Measurements from ENCODE around the gene KLF9.

KLF9 gene

DNA sequence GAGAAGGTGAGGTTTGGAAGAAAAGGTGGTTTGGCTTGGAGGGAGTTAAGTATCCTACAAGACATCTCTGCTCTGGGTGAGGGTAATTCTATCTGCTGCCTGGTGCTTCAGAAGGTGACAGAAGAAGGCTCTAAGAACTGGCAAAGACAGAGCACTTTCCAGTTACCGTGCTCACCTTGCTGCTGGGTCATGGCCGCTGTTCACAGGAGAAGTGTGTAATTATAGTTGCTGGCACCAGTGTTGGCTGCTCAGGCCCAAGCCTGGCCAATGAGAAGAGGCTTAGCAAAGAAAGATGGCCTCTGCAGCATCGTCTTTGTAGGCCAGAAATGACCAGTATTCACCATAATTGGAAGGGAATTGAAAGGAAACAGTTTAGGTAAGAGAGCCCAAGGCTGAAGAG is 37.9 kb upstream of the KLF9 start:
- no peaks in the 10 kb centered on the region for H3K9me3 ChIP-seq (ENCODE audit: control insufficient read depth, insufficient read depth, low read depth, low read length)
- no peaks in the 10 kb centered on the region for H3K36me3 ChIP-seq (ENCODE audit: control insufficient read depth in 2 of 2, insufficient read depth in 1 of 2, low read length in 2 of 2)
- ChIA-PET POLR2A (no interaction called here), CTCF (interaction anchor here (1.1 kb wide), 1 partner anchor 32 kb away, joined by 3 read pairs; no protein-coding TSS in a partner anchor)
- no peak for TF ChIP-seq ZNF768 (tag by site-specific recombination; IDR thresholded peaks at IDR 0.05)
- TF ChIP-seq ZNF548 (tag by site-specific recombination; IDR thresholded peaks at IDR 0.05), result no peak
- no peak for TF ChIP-seq ZNF701 (tag by site-specific recombination; IDR thresholded peaks at IDR 0.05)
- no peak for TF ChIP-seq ZNF777 (tag by site-specific recombination; IDR thresholded peaks at IDR 0.05; ENCODE audit: borderline replicate concordance)
- TF ChIP-seq, protein P1, sequence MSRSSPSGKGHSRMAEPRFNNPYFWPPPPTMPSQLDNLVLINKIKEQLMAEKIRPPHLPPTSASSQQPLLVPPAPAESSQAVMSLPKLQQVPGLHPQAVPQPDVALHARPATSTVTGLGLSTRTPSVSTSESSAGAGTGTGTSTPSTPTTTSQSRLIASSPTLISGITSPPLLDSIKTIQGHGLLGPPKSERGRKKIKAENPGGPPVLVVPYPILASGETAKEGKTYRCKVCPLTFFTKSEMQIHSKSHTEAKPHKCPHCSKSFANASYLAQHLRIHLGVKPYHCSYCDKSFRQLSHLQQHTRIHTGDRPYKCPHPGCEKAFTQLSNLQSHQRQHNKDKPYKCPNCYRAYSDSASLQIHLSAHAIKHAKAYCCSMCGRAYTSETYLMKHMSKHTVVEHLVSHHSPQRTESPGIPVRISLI (tag by site-specific recombination; IDR thresholded peaks at IDR 0.05), result no peak
- TF ChIP-seq, protein P2, sequence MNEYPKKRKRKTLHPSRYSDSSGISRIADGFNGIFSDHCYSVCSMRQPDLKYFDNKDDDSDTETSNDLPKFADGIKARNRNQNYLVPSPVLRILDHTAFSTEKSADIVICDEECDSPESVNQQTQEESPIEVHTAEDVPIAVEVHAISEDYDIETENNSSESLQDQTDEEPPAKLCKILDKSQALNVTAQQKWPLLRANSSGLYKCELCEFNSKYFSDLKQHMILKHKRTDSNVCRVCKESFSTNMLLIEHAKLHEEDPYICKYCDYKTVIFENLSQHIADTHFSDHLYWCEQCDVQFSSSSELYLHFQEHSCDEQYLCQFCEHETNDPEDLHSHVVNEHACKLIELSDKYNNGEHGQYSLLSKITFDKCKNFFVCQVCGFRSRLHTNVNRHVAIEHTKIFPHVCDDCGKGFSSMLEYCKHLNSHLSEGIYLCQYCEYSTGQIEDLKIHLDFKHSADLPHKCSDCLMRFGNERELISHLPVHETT (tag by site-specific recombination; IDR thresholded peaks at IDR 0.05), result no peak
- TF ChIP-seq ZNF10 (tag by site-specific recombination; IDR thresholded peaks at IDR 0.05), result no peak
- TF ChIP-seq ZNF16 (tag by site-specific recombination; IDR thresholded peaks at IDR 0.05; ENCODE audit: low read depth), result no peak
- no peak for TF ChIP-seq AEBP2 (tag by site-specific recombination; IDR thresholded peaks at IDR 0.05; ENCODE audit: borderline replicate concordance)
- TF ChIP-seq RBAK (tag by site-specific recombination; IDR thresholded peaks at IDR 0.05), result no peak
- TF ChIP-seq ZNF473 (tag by site-specific recombination; IDR thresholded peaks at IDR 0.05), result no peak
- no peak for TF ChIP-seq ZNF140 (tag by site-specific recombination; IDR thresholded peaks at IDR 0.05)
- no peak for TF ChIP-seq ZNF302 (tag by site-specific recombination; IDR thresholded peaks at IDR 0.05; ENCODE audit: low read depth)
- no peak for TF ChIP-seq ZFP69B (tag by site-specific recombination; IDR thresholded peaks at IDR 0.05)
- TF ChIP-seq TRIM28 (IDR thresholded peaks at IDR 0.05; ENCODE audit: borderline replicate concordance, low read length), result no peak
- TF ChIP-seq ZSCAN16 (tag by site-specific recombination; IDR thresholded peaks at IDR 0.05), result no peak
- H3K4me3 ChIP-seq (ENCODE audit: low read depth, low read length), result no peak overlapping the region
- no peak overlapping the region for H3K27ac ChIP-seq (ENCODE audit: extremely low read depth, low read depth, low read length)
- no peaks in the 10 kb centered on the region for H3K4me1 ChIP-seq (ENCODE audit: control insufficient read depth, insufficient read depth, low read length)

GRCh38 chr9:70451765-70452164 is 37.3 kb upstream of the KLF9 start:
- ChIA-PET POLR2A (no interaction called here), CTCF (interaction anchor here (1.1 kb wide), 1 partner anchor 33 kb away, joined by 3 read pairs; no protein-coding TSS in a partner anchor)
- no peaks in the 10 kb centered on the region for H3K9me3 ChIP-seq (ENCODE audit: control insufficient read depth, insufficient read depth, low read depth, low read length)
- H3K4me3 ChIP-seq (ENCODE audit: low read depth, low read length), result no peak overlapping the region
- no peaks in the 10 kb centered on the region for H3K4me1 ChIP-seq (ENCODE audit: control insufficient read depth, insufficient read depth, low read length)
- no peak overlapping the region for H3K27ac ChIP-seq (ENCODE audit: extremely low read depth, low read depth, low read length)
- no peak for TF ChIP-seq ZBTB21 (tag by site-specific recombination; IDR thresholded peaks at IDR 0.05)
- TF ChIP-seq ZNF292 (tag by site-specific recombination; IDR thresholded peaks at IDR 0.05; ENCODE audit: borderline replicate concordance, low read depth), result no peak
- no peak for TF ChIP-seq ZNF747 (tag by site-specific recombination; IDR thresholded peaks at IDR 0.05)
- TF ChIP-seq ZSCAN30 (tag by site-specific recombination; IDR thresholded peaks at IDR 0.05), result no peak
- no peak for TF ChIP-seq ZBTB8A (tag by site-specific recombination; IDR thresholded peaks at IDR 0.05)
- no peaks in the 10 kb centered on the region for H3K36me3 ChIP-seq (ENCODE audit: control insufficient read depth in 2 of 2, insufficient read depth in 1 of 2, low read length in 2 of 2)

Measured in HEK293 (cell line).